DMS53 (cell line): ENCODE data around the gene TREML2.
A peak's percentile ranks its signal among the peaks of the same experiment; 100 is the strongest.

Source experiments
- DNase-seq: peaks from one replicate; lab custom pipeline; 2025; lab: John Stamatoyannopoulos, UW

Gene TREML2

DNA sequence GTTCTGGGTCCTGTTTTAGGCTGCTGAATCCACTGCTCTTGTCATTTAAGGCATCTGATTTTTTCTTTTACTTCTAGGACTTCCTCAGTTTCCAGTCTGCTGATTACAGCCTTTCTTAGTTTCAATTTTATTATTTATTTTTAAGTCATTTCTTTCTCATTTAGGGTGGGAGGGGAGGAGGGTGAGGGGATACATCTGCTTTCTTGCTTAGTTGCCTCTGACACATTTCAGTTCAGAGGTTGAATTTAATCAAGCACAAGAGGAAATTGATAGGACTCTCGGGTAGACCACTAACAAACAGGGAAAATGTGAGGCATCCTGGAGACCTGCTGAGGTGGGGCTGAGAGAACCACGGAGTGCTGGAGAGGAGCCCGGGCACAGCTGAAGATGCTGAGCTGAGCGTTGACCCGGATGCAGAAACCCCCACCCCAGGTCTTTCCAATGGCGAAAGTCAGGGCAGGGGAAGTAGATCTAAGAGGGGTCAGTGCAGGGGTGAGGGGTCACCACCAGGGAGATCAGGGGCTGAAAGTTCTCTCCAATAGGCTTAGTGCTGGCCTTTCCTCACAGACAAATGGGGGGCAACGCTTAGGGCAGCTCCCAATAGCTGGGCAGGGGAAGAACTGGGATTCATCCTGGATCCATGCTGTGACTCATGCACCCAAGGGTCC lies 7.6 kb upstream of the TREML2 start:
- DNase-seq: no peak

DNA sequence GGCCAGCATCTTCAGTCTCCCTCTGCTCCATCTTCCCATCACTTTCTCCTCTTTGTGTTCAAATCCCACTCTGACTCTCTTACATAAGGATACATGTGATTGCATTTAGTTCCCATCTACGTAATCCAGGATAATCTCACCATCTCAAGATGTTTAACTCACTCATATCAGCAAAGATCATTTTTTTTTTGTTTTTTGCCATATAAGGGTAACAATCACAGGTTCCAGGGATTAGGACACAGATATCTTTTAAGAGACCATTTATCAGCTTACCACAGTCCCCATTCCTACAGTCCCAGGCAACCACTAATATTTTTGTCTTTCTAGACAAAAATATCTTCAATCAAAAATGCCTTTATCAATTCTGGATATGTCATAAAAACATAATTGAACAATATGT lies 3.2 kb upstream of the TREML2 start:
- no peak for DNase-seq

DNA sequence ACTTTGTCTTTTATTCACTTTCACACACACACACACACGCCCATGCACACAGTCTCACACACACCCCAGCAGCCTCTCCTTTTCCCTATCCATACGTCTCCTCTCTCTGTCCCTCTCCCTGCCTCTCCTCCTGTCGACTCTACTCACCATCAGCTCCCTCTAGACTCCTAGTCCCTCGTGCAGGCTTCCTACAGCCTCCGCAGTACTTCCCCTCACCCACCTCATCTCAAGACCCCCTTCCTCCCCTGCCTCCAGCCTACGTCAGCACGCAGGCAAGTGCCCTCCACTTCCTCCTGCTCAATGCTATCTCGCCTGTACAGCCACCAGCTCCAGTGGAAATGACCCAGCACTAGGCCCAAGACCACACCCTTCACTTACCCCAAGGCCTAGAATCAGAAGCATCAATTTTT lies 820 bp upstream of the TREML2 start:
- DNase-seq: no peak

DNA sequence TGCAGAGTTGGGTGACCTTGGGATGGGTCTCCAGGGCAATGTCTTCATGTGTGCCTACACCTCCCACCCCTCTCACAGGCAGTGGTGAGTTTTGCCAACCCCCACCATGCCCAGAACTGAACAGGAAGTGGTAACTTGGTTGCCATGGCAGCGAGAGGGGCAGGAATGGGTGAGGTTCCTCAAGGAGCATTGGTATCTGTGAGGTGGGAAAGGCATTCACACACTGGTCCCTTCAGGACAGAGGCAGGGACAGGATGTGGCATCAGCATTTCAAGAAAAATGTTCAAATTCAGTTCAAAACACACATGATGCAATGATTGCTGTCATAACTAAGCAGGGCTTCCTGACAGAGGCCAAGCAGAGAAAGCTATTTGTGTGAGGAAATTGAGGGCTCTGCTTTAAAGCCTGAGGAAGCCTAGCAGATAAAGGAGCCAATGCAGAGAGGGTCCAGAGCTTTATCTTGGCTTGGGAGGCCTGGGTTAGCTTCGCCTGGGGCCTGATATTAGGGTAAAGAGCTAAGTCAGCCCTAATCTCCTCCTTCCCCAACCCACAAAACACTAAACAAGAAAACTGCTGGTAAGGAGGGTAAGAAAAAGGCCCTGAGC lies 551 bp downstream of the TREML2 start:
- DNase-seq: no peak

DNA sequence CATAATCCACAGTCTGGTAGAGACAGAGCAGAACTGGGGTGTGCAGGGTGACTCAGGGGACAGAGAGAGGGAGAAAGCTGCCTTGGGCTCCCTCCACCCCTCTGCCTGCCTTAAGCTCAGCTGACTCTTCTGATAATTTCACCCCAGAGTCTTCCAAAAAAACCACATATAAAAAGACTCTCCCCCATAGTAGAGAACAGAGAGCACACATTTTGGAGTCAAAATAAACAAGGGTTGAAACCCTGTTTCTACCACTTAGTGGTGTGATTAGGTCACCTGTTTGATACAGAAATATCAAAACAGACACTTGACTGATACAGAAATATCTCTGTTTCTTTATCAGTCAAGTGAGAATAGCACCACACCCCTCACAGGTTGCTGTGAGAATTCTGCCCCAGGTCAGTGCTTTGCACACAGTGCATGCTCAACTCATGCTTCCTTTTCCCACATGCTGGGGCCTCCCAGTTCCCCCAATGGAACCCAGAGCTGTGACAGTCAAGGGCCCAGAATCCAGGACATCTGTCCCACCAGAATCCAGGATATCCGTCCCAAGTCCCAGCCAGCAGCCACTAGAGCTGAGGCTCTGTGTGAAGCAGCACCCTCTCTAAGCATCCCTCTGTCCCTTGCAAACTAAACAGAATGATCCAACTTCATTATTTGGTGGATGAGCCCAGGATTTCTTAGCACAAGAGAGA lies 1.2 kb downstream of the TREML2 start:
- no peak for DNase-seq

DNA sequence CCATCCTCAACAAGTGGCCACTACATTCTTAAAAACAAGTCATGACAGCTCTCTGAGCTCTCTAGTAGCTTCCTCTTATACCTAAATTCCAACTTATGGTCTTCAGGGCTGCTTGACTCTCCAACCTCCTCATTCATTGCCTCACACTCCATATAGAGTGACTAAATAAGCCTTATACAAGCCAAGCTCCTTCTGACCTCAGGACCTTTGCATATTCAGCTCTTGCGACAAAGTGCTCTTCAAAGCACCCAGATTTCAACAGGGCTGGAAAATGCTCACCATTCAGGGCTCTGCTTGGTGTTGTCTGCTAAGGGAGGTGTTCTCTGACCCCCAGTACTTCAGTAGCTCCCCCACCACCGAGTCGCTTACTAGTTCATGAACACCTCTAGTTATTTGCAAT lies 3.7 kb downstream of the TREML2 start:
- no peak for DNase-seq

DNA sequence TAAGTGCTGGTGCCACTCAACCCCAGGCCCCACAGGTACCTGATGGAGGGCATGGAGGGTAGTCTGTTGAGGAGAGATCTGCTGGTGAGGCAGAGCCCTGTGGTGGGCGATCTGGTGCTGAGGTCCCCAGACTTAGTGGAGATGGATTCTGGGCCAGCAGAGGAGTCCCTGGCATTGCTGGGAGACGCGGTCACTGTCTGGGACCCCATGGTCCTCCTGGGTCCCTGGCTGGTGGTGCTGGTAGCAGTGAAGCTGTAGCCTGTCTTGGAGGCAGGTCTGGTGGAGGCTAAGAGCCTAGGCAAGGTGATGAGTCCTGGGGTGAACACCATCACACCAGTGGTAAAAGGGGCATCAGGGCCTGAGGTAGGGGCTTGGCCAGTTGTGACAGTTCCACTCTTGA lies 6.6 kb downstream of the TREML2 start:
- DNase-seq: no peak

DNA sequence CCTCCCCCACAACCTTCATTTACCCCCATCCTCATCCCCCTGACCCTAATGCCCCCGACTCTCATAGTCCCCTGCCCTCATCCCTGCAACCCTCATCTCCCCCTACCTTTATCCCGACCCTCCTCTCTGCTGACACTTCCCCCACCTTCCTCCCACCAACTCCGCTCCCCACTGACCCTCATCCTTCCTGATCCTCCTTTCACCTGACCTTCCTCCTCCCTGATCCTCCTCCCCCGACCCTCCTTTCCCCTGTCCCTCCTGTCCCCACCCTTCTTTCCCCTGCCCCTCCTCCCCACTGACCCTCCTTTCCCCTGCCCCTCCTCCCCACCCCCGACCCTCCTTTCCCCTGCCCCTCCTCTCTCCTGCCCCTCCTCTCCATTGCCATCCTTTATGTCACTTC lies 7.1 kb downstream of the TREML2 start:
- DNase-seq: no peak

DNA sequence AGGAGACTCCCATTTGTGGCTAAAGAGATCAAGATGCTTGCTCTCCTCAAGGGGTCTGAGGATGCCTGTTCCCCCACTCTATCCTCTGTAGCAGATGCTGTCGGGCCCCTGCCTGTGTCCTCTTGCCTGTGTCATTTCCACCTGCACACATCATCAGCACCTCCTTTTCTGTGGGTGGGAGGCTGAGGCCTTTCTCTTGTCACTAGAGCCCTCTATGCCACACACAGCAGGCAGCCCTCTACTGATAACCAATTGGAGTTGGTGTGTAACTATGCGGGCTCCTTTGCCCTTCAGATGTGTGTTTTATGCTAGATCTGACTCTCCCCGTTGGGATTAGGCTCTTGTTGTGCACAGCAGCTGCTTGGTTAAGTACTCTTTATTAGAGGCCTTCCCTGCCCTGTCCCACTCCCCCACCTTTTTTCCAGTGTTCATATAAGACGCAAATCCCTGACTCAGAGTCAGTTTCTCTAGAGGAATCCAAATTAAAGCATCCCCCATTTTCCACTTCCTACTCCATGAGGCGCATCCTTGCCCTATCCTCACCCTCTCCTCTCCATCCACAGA lies 7.7 kb downstream of the TREML2 start:
- DNase-seq: no peak

DNA sequence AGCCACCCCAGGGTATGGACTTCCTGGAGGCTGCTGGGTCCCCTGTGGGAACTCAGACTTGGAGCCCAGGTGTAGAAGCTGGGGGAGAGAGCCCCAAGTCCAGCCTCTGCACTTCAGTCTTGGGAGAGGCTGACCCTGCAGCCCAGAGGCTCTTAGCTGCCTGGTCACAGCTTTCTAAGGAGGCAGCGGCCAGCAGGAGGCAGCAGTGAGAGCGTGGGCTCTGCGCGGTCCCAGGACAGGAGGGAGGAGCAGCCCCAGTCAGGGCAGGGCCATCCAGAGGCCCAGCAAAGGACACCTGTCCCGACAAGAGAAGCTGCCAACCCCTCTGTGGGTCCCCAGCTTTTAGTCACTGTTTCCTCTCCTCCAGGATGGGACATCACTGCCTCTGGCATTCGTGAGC lies 9.4 kb downstream of the TREML2 start:
- DNase-seq: peak; percentile 40

DNA sequence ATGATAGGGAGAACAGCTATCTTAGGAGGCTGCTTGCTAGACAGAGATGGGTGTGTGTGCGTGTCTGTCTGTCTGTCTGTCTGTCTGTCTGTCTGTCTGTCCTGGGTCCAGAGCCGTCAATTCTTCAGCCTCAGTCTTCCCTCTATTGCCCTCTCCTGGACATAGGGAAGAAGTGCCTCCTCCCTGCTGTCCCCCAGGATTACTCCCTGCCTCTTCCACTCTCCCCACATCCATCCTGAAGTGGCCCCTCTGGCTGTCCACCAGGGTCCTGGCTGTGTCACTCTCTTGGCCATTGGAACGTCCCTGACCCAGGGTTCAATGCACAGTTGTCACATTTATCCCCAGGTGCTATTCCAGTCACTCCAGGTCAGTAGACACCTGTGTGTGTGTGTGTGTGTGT lies 10.2 kb downstream of the TREML2 start:
- DNase-seq: no peak

DNA sequence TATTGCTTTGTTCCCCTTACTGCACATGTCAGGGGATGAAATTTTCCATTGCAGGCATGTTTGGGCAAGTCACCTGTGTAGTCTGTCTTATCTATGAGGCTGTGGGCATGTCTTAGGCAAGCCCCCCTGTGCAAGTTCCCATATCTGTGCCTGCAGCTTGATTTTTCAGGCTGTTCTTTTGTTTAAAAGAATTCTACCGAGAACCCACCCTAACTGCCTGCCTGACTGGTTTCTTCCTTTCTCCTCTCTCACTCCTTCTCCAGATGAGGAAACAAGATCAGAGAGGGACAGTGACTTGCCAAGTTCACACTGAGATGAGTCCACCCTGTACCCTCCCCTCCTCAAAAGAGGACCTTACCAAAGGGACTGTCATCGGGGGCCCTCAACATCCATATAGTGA lies 11.0 kb downstream of the TREML2 start:
- no peak for DNase-seq

DNA sequence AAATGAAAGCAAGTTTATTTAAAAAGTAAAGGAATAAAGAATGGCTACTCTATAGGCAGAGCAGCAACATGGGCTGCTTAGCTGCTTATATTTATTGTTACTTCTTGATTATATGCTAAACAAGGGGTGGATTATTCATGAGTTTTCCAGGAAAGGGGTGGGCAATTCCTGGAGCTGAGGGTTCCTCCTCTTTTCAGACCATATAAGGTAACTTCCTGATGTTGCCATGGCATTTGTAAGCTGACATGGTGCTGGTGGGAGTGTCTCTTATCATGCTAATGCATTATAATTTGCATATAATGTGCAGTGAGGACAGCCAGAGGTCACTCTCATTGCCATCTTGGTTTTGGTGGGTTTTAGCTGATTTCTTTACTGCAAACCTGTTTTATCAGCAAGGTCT lies 11.9 kb downstream of the TREML2 start:
- peak; percentile 42 for DNase-seq

DNA sequence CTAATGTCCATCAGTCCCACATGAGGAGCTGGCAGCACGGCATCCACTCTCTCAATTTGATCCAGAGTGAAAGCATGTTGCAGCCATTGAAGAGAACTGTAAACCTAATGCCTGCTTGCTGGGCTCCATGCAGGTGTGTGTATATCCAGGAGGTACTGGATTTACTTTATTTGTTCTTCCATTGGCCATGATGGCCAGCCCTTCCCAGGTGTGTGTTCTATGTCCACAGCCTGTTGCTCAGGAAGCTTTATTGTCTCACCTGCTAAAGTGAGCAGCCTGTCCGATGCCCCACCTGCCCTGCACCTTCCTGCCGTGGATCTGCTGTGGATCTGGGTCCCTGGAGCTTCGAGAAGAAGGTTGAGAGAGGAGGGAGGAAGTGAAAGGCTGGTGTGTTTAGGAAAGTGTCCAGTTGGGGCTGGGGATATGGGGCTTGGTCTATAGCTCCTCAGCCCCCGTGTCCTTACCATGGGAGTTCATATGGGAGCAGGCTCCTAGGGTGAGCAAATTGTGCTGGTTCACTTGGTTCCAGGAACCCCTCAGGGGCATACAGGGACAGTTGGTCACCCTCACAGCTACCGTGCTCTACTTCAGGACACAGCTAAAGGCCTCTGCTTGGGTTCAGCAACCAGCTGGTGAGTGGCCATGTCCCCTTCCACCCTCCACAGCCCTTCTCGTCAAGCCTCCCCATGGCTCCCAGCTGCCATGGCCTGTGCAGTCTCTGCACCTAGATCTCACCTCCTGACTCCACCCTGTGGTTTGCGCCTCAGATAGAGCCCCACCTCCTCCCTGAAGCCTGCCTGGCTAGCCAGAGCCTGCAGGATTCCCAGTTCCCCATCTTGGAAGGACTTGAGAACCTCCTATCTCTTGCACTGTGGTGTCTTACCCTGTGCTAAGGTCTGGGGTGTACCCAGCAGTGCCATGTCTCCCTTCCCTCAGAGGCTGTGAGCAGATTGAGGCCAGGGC lies 12.7 kb downstream of the TREML2 start:
- DNase-seq: peak; percentile 89

DNA sequence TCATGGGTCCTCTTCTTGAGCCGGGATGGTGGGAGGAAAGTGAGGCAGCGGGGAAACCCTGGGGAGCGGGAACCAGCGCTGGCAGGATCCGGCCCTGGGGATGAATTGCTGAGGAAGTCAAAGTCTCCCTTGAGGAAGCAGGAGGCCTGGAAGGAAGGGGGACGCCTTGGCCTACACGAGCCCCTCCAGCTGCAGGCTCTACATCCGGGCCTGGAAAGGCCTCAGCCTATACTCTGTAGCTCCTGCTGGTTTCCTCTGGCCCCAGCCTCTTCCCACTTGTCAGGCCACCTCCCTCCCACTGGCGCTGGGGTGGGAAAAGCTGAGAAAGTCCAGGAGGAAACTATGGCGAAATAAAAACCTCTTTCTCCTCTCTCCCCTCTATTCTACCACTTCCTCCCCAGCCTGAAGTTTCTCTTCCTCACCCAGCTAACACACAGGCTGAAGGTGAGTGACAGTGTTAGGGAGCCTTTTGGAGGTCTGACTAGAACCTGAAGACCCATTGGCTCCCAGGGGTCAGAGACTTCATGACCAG lies 14.9 kb downstream of the TREML2 start:
- no peak for DNase-seq

DNA sequence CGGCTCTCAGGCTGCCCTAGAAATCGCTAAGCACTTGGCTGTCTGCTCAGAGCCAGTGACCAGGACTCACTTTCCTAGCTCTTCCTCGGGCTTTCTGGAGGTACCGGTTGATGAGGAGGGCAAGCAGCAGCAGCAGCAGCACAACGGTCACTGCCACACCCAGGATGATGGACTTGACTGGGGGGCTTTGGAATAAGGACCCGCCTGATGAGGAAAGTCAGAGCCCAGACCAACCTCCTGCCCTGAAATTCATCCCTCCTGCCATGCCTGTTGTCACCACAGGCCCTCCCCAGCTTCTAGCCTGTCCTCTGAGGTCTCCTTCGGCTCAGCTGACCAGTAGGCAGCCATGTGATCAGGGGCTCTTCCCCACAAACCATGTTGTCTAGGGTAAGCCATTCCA lies 16.2 kb downstream of the TREML2 start:
- DNase-seq: no peak

DNA sequence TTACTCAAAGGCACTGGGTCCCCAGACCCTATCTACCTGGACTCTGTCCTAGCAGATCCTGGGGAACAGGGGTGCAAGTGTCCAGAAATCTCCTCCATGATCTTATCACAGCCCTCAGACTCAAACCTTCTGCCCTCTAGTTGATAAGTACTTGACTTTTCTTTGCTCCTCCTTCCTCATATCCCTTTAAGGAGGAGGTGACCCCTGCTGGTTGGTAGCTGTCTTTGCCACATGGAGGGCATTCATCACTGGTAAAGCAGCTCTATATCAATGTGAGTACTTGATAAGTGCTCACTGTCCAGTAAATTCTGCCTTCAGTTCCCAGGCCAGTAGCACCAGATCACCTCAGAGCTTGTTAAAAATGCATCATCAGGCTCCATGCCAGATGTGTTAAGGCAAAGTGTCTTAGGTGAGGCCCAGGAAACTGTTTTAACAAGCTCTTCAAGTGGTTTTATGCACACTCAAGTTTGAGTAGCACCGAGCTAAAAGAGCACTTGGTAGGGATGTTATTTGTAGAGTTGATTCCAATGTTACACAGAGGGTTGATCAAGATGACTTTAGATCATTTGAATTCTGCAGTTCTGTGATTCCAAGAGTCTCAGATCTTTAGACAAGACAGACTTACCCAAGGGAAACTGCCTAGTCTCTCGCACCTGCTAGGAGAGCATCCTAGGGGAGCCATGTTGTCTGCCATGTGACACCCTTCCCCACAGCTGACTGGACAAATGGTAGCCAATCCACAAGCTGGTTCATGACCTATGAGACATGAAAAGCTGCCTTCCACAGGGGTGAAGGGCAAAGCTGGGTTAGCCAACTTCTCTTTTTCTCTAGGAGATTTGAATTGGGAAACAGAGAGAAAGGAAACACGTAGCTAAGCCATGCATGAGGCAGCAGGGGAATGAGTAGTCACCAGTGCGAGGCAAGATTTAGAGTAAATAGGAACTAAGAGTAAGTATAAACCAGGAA lies 18.6 kb downstream of the TREML2 start:
- DNase-seq: peak; percentile 92

DNA sequence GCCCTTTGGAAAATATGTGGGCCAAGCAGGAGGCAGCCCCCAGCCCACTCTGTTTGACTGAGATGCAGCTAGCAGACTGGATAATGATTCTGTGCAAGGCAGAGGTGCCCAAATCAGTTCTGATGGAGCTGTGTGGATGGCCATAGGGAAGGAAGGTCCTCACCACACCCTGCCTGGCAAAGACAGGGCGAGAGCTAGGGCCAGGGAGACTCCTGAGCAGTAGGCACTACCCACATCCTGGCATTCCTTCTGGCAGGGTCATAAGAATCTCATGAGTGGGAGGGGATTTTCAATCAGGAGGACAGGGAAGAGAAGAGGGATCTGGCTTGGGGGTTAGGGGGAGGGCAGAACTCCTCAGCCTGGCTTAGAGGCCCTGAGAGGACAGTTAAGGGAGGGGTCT lies 19.4 kb downstream of the TREML2 start:
- DNase-seq: no peak

DNA sequence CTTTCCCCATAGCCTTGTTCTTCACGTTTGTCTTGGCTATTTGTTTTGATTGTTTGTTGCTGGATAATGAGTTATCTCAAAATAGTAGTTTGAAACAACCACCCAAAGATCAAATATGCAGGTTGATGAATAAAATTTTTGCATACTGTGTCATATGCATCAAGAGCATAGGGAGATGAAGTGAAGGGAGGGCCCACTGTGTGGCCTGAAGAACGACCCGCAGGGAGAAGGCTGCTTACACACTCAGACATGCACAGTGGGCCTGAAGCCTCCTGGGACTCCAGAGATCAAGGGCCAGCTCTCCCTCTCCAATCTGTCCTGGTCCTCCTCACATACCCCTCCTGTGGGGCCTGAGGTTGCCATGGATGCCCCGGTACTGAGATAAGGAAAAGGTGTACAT lies 21.8 kb downstream of the TREML2 start:
- DNase-seq: no peak

DNA sequence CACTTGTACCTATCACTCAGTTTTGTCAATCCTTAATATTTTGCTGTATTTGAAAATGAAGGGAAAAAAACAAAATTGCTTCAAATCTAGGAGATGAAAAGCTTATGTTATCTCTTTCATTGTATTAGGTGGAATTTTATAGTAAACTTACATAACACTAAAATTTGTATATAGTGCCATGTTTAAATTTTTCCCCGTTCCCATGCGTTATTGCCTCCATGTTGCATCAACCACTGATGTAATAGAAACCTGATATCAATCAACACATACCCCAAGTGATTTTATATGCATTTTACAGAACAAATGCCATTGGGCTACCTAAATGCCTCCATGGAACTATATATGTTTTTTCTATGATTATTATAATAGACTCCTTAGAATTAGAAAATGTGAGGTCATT lies 23.3 kb downstream of the TREML2 start:
- no peak for DNase-seq

DNA sequence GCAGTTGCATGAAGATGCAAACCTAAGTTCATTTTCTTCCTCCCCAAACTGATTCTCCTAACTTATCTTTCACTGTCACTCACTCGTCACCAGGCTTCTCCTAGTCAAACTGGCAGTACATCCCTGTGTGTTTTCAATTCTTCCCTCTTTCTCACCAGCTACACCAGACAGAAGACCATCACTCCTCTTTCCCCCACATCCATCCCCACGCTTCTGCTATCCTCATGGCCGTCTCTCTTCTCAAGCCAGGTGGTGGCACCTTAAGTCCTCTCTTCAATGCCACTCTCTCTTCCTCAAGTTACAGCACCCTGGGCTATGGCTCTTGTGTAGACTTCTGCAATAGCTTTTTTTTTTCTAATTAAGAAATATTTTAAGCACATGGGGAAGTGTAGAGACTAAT lies 23.7 kb downstream of the TREML2 start:
- no peak for DNase-seq
